NT2/D1 (cell line): Measurements from ENCODE around the gene ELANE.
A peak's percentile ranks its signal among the peaks of the same experiment; 100 is the strongest.

Experiments
- DNase-seq: peaks from one replicate; pipeline ENCODE4 v3.0.0-alpha.2; 2011; ENCODE audit warnings: low read depth, low spot score
- H3K27me3 ChIP-seq: 2 replicates; pipeline ENCODE4 v1.6.0; 2011; ENCODE audit warnings: mild to moderate bottlenecking; ENCODE audit not compliant: insufficient read length, insufficient read depth
- H3K36me3 ChIP-seq: 2 replicates; pipeline ENCODE4 v1.6.1; 2011; ENCODE audit warnings: mild to moderate bottlenecking, low read length, mixed read lengths; ENCODE audit not compliant: insufficient read depth, insufficient read length
- H3K4me1 ChIP-seq: 2 replicates; pipeline ENCODE4 v1.5.1; 2011; ENCODE audit not compliant: insufficient read depth, insufficient read length
- H3K4me3 ChIP-seq: 2 replicates; pipeline ENCODE4 v1.5.1; 2011; ENCODE audit warnings: low read depth; ENCODE audit not compliant: insufficient read length
- H3K9ac ChIP-seq: 2 replicates; pipeline ENCODE4 v1.6.0; 2011; ENCODE audit warnings: low read depth; ENCODE audit not compliant: insufficient read length
- H3K9me3 ChIP-seq: 2 replicates; pipeline ENCODE4 v1.5.1; 2011; ENCODE audit warnings: mild to moderate bottlenecking, low read length; ENCODE audit not compliant: insufficient read depth
- SUZ12 ChIP-seq: IDR thresholded peaks from 2 replicates; pipeline ENCODE4 v1.6.1; 2011; ENCODE audit not compliant: insufficient read length, insufficient read depth; ENCODE audit errors: extremely low read depth
- YY1 ChIP-seq: IDR thresholded peaks from 2 replicates; pipeline ENCODE4 v1.6.1; 2011; ENCODE audit not compliant: insufficient read length, insufficient read depth
- ZNF274 ChIP-seq: IDR thresholded peaks from 2 replicates; pipeline ENCODE4 v1.6.1; 2011; ENCODE audit warnings: mild to moderate bottlenecking, low read depth, low read length

The ELANE gene

DNA sequence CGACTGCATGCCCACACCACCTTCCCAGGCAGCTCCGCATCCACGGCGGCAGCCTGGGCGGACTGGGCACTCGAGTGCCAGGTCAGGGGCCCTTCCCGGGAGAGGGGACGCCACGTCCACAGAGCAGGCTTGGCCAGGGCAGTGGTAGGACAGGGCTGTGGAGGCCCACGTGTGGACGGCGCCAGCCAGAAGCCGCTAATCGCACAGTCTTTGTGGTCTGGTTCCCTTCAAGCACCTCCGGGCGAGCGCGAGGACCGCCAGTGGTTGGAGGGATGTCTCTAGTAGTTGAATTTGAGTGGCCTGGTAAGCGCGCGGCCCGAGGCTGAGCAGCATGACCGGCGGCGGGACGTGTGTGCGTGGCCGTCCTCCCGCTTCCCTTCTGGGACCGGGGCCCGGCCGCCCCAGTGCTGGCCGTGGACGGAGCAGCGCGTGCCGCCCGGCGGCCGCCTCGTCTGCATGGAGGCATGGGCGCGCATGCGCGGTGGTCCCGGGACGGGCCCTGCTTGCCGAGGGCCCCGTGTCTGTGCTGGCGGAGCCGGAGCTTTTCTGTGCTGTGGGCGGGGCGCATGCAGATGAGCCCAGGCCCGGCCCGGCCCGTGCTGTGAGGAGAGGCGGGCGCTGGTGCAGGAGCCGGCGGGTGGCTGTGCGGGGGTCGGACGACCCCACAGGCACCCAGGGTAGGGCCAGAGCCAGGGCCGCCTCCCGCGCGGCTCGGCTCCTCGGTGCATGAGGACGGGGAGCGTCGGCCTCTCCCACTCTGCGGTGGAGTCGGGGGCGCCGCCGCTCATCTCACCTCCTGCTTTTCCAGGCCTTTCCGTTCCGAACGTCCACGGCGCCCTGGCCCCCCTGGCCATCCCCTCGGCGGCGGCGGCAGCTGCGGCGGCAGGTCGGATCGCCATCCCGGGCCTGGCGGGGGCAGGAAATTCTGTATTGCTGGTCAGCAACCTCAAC lies 46.2 kb upstream of the ELANE start:
- H3K36me3 ChIP-seq = peaks cover 99% of the 10 kb centered on the region
- TF ChIP-seq YY1 = no peak
- no peak for TF ChIP-seq ZNF274
- no peak for TF ChIP-seq SUZ12
- peak overlapping the region; percentile 32 for H3K9ac ChIP-seq
- no peaks in the 10 kb centered on the region for H3K27me3 ChIP-seq
- H3K9me3 ChIP-seq = no peaks in the 10 kb centered on the region
- no peak for DNase-seq
- H3K4me3 ChIP-seq = no peak overlapping the region
- peaks cover 44% of the 10 kb centered on the region for H3K4me1 ChIP-seq

GRCh38 chr19:806815-807421 lies 45.2 kb upstream of the ELANE start:
- H3K9ac ChIP-seq = peak overlapping the region; percentile 32
- H3K9me3 ChIP-seq = no peaks in the 10 kb centered on the region
- peaks cover 34% of the 10 kb centered on the region for H3K4me1 ChIP-seq
- H3K27me3 ChIP-seq = no peaks in the 10 kb centered on the region
- H3K36me3 ChIP-seq = peaks cover 99% of the 10 kb centered on the region
- DNase-seq = no peak
- H3K4me3 ChIP-seq = no peak overlapping the region
- no peak for TF ChIP-seq SUZ12

- H3K36me3 ChIP-seq = peaks cover 98% of the 10 kb centered on the region
Observed at GRCh38 chr19:807627-808422, 44.3 kb upstream of the ELANE start.

GRCh38 chr19:808423-808775 lies 43.7 kb upstream of the ELANE start:
- TF ChIP-seq ZNF274 (no peak), YY1 (no peak), SUZ12 (no peak)

More at GRCh38 chr19:807627-808422, 44.3 kb upstream of the ELANE start:
- DNase-seq = no peak
- Histone ChIP-seq H3K27me3 (no peaks in the 10 kb centered on the region), H3K4me1 (peaks cover 25% of the 10 kb centered on the region), H3K9ac (no peak overlapping the region), H3K9me3 (no peaks in the 10 kb centered on the region), H3K4me3 (no peak overlapping the region)
- TF ChIP-seq YY1 = no peak
- TF ChIP-seq ZNF274 = no peak
- TF ChIP-seq SUZ12 = no peak

GRCh38 chr19:810077-810855 lies 41.8 kb upstream of the ELANE start:
- H3K27me3 ChIP-seq = no peaks in the 10 kb centered on the region
- no peak overlapping the region for H3K9ac ChIP-seq
- H3K4me1 ChIP-seq = peaks cover 15% of the 10 kb centered on the region
- peaks cover 95% of the 10 kb centered on the region for H3K36me3 ChIP-seq
- DNase-seq = no peak
- H3K9me3 ChIP-seq = no peaks in the 10 kb centered on the region
- H3K4me3 ChIP-seq = no peak overlapping the region
- TF ChIP-seq SUZ12 = no peak
- TF ChIP-seq YY1 = no peak
- TF ChIP-seq ZNF274 = no peak

More at GRCh38 chr19:808423-808775, 43.7 kb upstream of the ELANE start:
- DNase-seq = no peak
- H3K36me3 ChIP-seq = peaks cover 98% of the 10 kb centered on the region
- H3K9ac ChIP-seq = no peak overlapping the region
- peaks cover 20% of the 10 kb centered on the region for H3K4me1 ChIP-seq
- no peaks in the 10 kb centered on the region for H3K9me3 ChIP-seq
- H3K27me3 ChIP-seq = no peaks in the 10 kb centered on the region
- no peak overlapping the region for H3K4me3 ChIP-seq

DNA sequence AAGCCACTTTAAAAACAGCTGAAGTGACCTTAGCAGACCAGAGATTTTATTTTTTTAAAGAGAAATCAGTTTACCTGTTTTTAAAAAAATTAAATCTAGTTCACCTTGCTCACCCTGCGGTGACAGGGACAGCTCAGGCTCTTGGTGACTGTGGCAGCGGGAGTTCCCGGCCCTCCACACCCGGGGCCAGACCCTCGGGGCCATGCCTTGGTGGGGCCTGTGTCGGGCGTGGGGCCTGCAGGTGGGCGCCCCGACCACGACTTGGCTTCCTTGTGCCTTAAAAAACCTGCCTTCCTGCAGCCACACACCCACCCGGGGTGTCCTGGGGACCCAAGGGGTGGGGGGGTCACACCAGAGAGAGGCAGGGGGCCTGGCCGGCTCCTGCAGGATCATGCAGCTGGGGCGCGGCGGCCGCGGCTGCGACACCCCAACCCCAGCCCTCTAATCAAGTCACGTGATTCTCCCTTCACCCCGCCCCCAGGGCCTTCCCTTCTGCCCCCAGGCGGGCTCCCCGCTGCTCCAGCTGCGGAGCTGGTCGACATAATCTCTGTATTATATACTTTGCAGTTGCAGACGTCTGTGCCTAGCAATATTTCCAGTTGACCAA lies 41.1 kb upstream of the ELANE start:
- peaks cover 93% of the 10 kb centered on the region for H3K36me3 ChIP-seq
- DNase-seq = no peak
- H3K27me3 ChIP-seq = no peaks in the 10 kb centered on the region
- no peaks in the 10 kb centered on the region for H3K9me3 ChIP-seq
- no peak overlapping the region for H3K4me3 ChIP-seq
- peaks cover 11% of the 10 kb centered on the region for H3K4me1 ChIP-seq
- TF ChIP-seq YY1 (no peak), SUZ12 (no peak), ZNF274 (no peak)
- H3K9ac ChIP-seq = peak overlapping the region; percentile 32
